Activated CD4-positive, alpha-beta T cell treated with anti-CD3 and anti-CD28 coated beads for 1 hour (primary cell): ENCODE results near the gene MRC2.
"Not testable (repeated sequence)": the region's sequence is repeated elsewhere in the genome, so short reads cannot be mapped to it uniquely, and the experiment has no call there.

ENCODE experiments used
- DNase-seq: peaks from one replicate; pipeline ENCODE4 v3.0.0-alpha.2; 2020

Gene MRC2, protein sequence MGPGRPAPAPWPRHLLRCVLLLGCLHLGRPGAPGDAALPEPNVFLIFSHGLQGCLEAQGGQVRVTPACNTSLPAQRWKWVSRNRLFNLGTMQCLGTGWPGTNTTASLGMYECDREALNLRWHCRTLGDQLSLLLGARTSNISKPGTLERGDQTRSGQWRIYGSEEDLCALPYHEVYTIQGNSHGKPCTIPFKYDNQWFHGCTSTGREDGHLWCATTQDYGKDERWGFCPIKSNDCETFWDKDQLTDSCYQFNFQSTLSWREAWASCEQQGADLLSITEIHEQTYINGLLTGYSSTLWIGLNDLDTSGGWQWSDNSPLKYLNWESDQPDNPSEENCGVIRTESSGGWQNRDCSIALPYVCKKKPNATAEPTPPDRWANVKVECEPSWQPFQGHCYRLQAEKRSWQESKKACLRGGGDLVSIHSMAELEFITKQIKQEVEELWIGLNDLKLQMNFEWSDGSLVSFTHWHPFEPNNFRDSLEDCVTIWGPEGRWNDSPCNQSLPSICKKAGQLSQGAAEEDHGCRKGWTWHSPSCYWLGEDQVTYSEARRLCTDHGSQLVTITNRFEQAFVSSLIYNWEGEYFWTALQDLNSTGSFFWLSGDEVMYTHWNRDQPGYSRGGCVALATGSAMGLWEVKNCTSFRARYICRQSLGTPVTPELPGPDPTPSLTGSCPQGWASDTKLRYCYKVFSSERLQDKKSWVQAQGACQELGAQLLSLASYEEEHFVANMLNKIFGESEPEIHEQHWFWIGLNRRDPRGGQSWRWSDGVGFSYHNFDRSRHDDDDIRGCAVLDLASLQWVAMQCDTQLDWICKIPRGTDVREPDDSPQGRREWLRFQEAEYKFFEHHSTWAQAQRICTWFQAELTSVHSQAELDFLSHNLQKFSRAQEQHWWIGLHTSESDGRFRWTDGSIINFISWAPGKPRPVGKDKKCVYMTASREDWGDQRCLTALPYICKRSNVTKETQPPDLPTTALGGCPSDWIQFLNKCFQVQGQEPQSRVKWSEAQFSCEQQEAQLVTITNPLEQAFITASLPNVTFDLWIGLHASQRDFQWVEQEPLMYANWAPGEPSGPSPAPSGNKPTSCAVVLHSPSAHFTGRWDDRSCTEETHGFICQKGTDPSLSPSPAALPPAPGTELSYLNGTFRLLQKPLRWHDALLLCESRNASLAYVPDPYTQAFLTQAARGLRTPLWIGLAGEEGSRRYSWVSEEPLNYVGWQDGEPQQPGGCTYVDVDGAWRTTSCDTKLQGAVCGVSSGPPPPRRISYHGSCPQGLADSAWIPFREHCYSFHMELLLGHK (N-terminal part only)

DNA sequence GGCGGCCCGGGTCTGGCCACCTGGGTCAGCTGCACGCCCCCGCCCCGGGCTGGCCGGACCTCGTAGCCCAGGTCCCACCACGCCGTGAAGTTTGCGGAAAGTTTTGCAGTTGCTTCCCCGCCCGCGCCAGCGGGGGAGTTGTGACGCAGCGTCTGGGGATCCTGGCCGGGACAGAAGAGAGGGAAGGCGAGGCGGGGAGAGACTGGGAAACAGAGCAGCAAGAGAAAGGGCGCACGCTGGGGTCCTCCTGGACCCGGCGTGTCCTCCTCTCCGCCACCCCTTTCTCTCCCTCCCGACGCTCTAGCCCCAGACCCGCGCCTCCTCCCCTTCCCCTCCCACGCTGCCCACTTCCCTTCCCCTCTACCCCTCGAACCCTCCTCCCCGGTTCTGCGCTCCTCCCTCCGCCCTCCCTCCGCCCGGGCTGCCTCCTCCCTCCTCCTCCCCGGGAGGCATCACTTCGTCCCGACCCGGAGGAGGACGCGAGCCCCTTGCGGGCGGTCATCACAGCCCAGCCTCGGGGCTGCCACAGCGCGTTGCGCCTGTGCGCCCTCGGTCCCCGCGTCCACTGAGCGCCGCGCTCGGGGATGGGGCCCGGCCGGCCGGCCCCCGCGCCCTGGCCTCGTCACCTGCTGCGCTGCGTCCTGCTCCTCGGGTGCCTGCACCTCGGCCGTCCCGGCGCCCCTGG, at the start of gene MRC2:
Gene MRC2, plus strand, starts transcription at position 452 of the 685 bp plus-strand sequence. Its CDS starts 133 bp downstream, at position 585.
- no peak for DNase-seq

DNA sequence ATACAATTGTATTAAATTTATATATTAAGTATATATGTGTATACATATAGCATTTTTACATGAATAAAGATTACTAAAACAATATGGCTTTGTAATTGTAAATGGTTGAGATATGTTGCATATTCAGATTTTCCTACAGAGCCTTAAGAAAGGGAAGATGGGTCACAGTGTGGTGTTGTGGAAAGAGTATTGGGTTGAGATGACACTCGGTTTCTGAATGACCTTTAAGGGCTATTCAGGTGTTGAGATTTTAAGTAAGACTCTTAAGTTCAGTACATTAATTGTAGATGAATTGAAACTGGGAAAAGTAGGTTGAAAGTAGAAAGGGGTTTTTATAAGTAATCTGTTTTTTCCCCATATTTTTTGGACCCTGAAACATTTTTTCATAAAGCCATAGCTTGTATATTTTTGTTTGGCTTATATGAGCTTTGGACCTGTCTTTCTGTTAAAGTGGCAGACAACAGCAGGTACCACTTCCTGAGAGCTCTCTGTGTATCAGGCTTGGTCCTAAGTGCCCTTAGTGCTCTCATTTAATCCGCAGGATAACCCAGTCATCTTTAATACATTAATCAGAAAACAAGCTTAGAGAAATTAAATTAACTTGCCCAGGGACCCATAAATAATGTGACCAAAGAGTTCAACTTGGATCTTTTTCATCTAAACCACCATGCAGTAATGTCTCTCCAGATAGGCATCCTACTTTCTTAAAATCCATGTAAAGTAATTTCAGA, 48.5 kb upstream of the MRC2 start:
- no peak for DNase-seq

- DNase-seq, result no peak
These were observed 46.5 kb upstream of the MRC2 start for GRCh38 chr17:62580947-62581346.

- DNase-seq, result no peak
These were observed 45.7 kb upstream of the MRC2 start for GRCh38 chr17:62581764-62582163.

DNA sequence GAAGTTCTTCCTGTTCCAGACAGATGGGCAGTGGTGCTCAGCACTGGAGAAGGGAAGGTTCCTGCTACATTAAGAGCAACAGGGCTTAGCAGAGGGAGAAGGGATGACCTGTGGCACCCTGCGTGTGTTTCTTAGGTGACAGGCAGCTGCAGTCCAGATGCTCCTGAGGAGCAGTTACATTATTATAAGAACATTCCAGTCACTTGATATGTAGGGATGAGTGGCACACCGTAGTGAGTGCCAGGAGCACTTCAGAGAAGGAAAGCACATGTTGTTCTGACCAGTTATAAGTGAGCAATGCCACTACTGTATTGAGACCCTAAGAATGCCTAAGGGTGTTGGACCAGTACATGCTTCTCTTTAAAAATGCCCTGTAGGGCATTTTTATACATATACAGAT, 39.9 kb upstream of the MRC2 start:
- no peak for DNase-seq

DNA sequence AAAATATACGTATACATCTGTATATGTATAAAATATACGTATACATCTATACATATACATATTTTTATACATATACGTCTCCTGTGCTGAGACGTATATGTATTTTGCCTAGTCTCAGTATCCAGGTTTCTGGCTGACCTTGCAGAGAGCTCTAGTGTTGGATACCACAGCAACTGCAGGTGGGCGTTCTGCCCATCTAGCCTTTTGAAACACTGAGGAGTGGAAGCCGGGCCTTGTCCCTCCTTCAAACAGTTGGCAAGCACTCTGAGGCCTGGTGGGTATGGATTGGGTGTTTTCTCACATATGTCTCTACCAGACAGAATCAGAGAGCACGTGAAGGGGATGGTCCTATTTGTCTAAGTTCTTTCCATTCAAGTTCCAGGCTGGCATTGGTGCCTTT, 39.4 kb upstream of the MRC2 start:
- no peak for DNase-seq

GRCh38 chr17:62591333-62591732, 36.1 kb upstream of the MRC2 start:
- no peak for DNase-seq

- DNase-seq, result not testable (repeated sequence)
These were observed 35.6 kb upstream of the MRC2 start for GRCh38 chr17:62591822-62592221.

DNA sequence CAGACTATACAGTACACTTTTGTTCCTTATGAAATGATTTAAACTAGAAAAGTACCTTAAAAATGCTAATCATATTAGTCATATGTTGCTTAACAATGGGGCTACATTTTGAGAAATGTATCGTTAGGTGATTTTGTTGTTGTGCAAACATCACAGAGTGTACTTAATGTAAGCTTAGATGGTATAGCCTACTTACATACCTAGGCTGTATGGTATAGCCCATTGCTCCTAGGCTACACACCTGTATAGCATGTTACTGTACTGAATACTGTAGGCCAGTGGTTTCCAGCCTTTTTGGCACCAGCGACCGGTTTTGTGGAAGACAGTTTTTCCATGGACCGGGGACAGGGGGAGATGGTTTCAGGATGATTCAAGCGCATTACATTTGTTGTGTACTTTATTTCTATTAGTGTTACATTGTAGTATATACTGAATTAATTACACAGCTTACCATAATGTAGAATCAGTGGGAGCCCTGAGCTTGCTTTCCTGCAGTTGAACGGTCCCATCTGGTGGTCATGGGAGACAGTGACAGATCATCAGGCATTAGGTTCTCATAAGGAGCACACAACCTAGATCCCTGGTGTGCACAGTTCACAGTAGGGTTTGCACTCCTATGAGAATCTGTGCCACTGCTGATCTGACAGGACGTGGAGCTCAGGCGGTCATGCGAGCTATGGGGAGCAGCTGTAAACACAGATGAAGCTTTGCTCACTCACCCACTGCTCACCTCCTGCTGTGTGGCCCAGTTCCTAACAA, 35.0 kb upstream of the MRC2 start:
- no peak for DNase-seq

DNA sequence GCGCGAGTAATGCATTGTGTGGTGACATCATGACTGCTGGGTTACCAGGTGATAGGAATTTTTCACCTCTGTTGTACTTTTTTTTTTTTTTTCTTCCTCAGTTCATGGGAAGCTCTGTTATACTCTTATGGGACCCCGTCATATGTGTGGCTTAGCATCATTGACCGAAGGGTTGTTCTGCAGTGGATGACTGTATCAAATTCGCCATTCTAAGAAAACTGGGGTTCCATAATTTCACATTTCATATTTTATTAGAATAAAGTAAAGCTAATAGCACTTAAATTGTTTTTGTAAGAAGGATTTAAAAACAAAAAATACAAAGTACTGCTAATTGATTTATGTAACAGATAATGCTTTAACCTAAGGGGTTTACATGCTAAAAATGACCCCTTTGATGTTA, 32.0 kb upstream of the MRC2 start:
- no peak for DNase-seq

- DNase-seq, result no peak
These were observed 30.8 kb upstream of the MRC2 start for GRCh38 chr17:62596662-62597061.

GRCh38 chr17:62597150-62597549, 30.3 kb upstream of the MRC2 start:
- DNase-seq, result no peak

DNA sequence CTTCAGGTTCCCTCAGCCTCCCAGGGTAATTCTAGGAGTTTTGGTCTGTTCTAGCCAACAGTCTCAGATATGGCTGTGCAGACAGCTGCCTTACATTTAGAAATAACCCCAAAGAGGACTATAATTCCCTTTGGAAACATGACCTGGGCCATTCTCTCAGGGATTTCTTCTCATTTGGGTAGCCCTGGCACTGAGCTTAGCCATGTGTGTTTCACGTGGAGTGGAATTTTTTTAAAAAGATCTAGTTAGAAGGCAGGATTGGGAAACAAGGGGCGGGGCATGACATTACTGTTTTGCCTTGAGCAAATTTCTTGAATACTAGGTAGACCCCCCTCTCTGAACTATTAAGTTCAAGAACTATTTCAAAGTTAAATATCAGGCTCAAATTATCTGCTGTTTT, 29.6 kb upstream of the MRC2 start:
- no peak for DNase-seq

DNA sequence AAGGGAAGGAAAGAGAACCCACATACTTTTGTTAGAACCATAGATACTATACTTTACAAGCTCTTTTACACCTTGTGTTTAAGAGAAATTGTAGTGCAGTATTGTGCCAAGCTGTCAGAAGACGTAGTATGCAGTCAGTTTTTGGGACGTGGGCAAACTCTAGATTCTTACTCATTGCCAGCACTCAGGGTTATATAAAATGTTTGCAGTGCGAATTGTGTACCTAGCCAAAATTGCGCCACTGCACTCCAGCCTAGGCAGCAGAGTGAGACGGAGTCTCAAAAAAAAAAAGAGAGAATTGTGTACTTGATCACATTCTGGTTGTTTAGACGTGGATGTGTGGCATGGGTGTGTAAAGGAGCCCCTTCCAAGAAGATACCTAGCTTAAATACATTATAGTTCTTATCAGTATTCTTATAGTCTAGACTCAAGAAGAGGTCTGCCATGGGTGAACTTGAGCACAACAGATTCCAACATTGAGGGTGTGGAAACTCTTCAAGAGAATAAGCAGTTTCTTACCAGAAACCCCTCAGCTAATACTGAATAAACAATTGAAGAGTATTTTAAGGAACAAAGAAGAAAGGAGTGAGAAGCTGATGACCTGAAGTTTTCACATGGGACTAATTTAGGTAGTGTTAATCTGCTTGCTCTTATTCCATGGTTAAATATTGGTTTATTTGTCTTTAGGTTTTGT, 27.4 kb upstream of the MRC2 start:
- DNase-seq, result no peak

DNA sequence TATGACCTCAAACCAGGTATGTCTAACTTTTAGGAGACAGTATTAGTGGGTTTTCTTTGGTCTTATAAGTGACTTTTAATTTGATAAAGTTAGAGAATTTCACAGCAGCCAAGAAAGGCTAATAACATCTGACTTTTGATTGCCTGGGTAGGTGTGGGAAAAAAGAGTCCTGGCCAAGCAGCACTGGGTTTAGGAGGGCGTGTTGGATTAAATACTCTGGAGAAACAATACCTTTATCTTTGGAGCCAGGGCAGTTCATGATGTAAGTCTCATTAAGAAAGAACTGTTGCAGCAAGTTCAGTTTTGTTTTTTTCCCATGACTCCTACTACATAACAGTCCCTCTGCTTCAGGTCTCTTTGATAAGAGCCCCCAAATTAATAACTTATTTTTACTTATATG, 26.7 kb upstream of the MRC2 start:
- no peak for DNase-seq

DNA sequence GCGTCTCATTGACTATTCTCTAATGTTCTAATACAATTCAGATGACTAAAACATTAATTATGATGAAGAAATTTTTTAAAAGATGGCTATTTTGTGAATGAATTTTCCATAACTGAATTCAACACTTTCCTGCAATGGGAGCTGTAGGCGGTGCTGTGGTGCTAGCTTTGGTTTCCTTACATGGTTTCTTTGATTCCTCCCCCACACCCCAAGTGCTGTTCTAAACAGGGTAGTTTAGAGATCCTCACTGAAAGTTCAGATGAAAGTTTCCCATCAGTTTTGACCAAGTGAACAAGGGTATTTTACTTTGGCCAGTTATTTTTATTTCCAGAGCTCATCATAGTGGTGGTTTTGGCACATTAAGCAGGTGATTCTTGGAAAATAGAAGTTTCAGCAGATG, 26.0 kb upstream of the MRC2 start:
- DNase-seq, result no peak

DNA sequence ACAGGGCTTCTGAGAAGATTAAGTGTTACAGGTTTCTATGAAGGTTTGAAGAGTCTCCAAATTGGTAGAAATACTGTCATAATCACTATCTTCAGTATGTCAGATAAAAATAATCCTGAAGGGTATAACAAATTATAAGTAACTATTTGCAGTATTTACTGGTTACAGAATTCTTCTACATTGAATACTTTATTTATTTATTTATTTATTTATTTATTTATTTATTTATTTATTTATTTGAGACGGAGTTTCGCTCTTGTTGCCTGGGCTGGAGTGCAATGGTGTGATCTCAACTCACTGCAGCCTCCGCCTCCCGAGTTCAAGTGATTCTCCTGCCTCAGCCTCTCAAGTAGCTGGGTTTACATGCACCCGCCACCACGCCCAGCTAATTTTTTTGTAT, 23.7 kb upstream of the MRC2 start:
- not testable (repeated sequence) for DNase-seq

- no peak for DNase-seq
These were observed 21.9 kb upstream of the MRC2 start for GRCh38 chr17:62605588-62605987.

- DNase-seq, result no peak
These were observed 16.2 kb upstream of the MRC2 start for GRCh38 chr17:62611292-62611691.

DNA sequence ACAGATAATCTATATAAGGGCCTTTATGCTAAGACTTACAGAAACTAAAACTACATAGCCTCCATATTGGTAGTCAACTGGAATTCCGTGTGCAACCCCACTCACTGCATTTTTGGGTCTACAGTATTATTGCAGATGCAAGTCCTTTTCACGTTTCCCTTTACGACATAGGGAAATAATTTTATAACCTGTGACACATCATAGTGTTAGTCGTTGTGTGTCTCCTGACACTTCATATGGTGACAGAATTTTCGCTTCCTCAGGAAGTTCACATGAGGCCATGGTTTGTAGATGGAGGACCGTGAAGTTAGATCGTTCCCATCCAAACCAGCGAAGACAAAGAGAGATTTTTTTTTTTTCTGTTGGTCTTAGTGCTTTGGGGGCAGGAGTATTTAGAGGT, 15.7 kb upstream of the MRC2 start:
- DNase-seq, result no peak
